ENCODE results near the gene SPECC1L. TPM values are rescaled to one million over a fixed set of nuclear protein-coding genes. Genes with fewer than 3 reads are reported as not detected.

SPECC1L gene
- total RNA-seq, 4 donors from 2014 or later, result 63.6 to 116 (median 90.1) TPM

DNA sequence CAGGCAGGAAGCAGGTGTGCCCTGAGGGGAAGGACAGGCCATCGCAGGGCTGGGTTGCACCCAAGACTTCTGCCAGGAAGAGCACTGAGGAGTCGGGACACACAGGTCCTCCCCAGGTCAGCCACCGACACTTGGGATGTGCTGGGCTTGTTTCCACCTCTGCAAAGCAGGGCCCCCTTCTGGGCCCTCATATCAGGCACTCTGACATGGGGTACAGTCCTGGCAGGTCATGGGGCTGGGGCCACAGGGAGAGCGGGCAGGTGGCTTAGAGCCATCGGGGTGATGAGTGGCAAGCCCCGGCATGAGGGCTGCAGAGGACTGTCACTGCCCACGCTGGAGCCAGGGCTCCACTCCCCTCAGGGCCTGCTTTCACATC is 148.8 kb downstream of the SPECC1L start:
- Histone ChIP-seq H3K4me3 (no peak overlapping the region), H3K9me3 (no peaks in the 10 kb centered on the region), H3K4me1 (peaks cover 30 to 50% (median 38%) of the 10 kb centered on the region in 4 donors), H3K36me3 (peaks cover 22 to 42% (median 32%) of the 10 kb centered on the region in 4 donors), H3K27me3 (peaks cover 0 to 24% (median 4%) of the 10 kb centered on the region in 4 donors), H3K27ac (replicated peaks in 1 of 4) (no peak overlapping the region)
- DNase-seq (ENCODE audit: extremely low spot score), result no peak
- intact Hi-C loops (cut with DNase I), result no loop called here
- no peak for TF ChIP-seq POLR2AphosphoS5 (IDR thresholded peaks at IDR 0.05)
- TF ChIP-seq, protein P1, sequence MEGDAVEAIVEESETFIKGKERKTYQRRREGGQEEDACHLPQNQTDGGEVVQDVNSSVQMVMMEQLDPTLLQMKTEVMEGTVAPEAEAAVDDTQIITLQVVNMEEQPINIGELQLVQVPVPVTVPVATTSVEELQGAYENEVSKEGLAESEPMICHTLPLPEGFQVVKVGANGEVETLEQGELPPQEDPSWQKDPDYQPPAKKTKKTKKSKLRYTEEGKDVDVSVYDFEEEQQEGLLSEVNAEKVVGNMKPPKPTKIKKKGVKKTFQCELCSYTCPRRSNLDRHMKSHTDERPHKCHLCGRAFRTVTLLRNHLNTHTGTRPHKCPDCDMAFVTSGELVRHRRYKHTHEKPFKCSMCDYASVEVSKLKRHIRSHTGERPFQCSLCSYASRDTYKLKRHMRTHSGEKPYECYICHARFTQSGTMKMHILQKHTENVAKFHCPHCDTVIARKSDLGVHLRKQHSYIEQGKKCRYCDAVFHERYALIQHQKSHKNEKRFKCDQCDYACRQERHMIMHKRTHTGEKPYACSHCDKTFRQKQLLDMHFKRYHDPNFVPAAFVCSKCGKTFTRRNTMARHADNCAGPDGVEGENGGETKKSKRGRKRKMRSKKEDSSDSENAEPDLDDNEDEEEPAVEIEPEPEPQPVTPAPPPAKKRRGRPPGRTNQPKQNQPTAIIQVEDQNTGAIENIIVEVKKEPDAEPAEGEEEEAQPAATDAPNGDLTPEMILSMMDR (IDR thresholded peaks at IDR 0.05), result no peak
- TF ChIP-seq EP300 (IDR thresholded peaks at IDR 0.05), result no peak
- TF ChIP-seq POLR2A (IDR thresholded peaks at IDR 0.05; ENCODE audit: low read depth), result no peak
- WGBS, result no CpG with 5 or more reads among the region's 7 CpGs

DNA sequence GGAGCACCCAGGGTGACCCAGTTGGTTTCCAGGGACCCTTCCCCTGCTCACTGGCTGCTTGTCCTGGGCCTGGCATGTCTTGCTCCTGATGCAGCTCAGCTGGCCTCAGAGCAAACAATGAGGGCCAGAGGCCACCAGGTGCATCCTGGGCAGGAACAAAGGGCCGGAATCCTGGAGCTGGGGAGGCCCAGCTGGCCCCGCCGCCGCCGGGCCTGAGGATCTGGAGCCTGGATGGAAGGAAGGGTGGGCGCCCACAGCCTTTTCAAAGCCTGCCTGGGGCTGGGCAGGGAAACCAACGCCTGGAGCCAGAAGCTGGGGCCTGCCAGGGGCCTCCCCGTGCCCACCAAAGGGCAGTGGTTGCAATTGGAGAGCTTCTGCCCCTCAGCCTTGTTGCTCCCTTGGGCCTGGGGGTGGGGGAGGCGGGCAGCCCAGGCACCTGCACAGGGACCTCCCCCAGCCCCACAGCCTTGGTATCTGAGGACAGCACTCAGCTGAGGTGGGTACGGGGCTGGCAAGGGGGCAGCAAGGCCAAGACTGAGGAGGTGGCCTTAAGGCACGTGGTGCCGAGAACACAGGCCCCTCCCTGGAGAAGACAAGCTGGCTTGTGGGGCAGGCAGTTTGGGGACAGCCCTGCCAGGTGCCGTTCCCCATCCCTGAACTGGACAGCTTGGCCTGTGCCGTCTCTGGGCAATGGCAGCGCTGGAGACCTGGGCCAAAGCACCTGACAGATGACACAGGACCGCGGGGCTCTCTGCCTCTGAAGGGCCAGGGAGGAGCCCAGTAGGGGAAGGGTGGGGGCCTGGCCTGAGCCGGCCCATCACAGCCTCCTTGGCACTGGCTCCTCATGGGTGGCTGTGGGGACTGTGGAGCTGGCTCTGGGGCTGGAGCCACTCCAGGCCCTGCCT is 149.7 kb downstream of the SPECC1L start:
- DNase-seq (ENCODE audit: extremely low spot score), result no peak
- intact Hi-C loops (cut with DNase I), result loop anchor here (5.0 kb wide), 1 partner anchor 102 kb away; no protein-coding TSS in a partner anchor
- H3K36me3 ChIP-seq, result peaks cover 13 to 34% (median 24%) of the 10 kb centered on the region in 4 donors
- no peaks in the 10 kb centered on the region for H3K9me3 ChIP-seq
- H3K27me3 ChIP-seq, result peaks cover 0 to 33% (median 7%) of the 10 kb centered on the region in 4 donors
- peaks cover 32 to 54% (median 44%) of the 10 kb centered on the region in 4 donors for H3K4me1 ChIP-seq
- TF ChIP-seq POLR2AphosphoS5 (IDR thresholded peaks at IDR 0.05), result peak; percentile 56
- TF ChIP-seq, protein P1 (IDR thresholded peaks at IDR 0.05), result no peak
- H3K4me3 ChIP-seq, result no peak overlapping the region
- 63% methylated on average over 6 of the region's 18 CpGs for WGBS
- no peak overlapping the region for H3K27ac ChIP-seq (replicated peaks in 1 of 4)

DNA sequence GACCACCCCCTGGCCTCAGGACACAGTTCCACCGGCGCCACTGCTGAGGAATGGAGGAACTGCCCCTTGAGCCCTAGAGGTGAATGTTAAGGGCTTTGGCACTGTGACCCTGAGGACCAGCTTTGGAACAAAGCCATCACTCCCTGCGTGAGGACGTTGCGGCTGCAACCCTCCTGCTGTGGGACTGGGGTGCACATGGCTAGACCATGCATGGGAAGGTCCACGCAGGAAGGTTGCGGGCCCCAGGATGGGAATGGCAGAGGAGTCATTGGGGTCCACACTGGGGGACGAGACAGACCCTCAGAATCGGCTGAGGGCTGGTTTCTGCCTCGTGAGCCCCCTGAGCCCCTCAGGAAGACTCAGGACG is 150.3 kb downstream of the SPECC1L start:
- Histone ChIP-seq H3K27ac (replicated peaks in 1 of 4) (no peak overlapping the region), H3K27me3 (peaks cover 0 to 34% (median 7%) of the 10 kb centered on the region in 4 donors), H3K4me3 (no peak overlapping the region), H3K4me1 (peaks cover 32 to 54% (median 44%) of the 10 kb centered on the region in 4 donors), H3K9me3 (no peaks in the 10 kb centered on the region), H3K36me3 (peaks cover 7 to 27% (median 17%) of the 10 kb centered on the region in 4 donors)
- WGBS, result 80% methylated on average over 4 of the region's 11 CpGs
- no peak for DNase-seq (ENCODE audit: extremely low spot score)
- TF ChIP-seq EP300 (IDR thresholded peaks at IDR 0.05), result no peak
- no peak for TF ChIP-seq POLR2AphosphoS5 (IDR thresholded peaks at IDR 0.05)
- TF ChIP-seq, protein P1 (IDR thresholded peaks at IDR 0.05), result no peak
- no peak for TF ChIP-seq POLR2A (IDR thresholded peaks at IDR 0.05; ENCODE audit: low read depth)
- intact Hi-C loops (cut with DNase I), result loop anchor here (5.0 kb wide), 1 partner anchor 101 kb away; no protein-coding TSS in a partner anchor

DNA sequence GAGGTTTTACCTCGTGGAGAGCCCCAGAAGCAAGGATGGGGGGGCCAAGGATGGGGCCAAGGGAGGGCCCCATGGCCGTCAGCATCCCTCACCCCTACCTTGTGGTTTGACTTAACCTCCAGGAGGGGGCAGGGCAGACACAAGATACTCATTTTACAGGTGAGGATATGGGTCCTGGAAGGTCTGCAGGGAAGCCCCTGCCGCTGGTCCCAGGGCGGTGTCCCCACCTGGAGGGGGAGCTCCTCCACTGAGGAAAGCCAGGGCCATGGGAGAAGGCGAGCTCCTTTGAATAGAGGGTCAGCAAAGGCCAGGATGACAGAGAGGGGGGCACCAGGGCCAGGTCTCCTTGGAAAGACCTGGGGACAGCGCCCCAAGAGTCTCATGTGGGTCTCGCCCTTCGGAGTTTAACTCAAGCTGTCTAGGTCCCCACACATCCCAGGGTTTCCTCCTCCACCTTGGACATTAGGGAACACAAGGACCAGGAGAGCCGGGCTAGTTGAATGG is 150.8 kb downstream of the SPECC1L start:
- intact Hi-C loops (cut with DNase I), result loop anchor here (5.0 kb wide), 1 partner anchor 101 kb away; no protein-coding TSS in a partner anchor
- TF ChIP-seq, protein P1 (IDR thresholded peaks at IDR 0.05), result peak in 1 of 3 experiments; percentile 7
- TF ChIP-seq EP300 (IDR thresholded peaks at IDR 0.05), result no peak
- H3K27ac ChIP-seq (replicated peaks in 1 of 4), result no peak overlapping the region
- 47% methylated on average over 8 of the region's 9 CpGs for WGBS
- no peaks in the 10 kb centered on the region for H3K9me3 ChIP-seq
- peaks cover 32 to 54% (median 44%) of the 10 kb centered on the region in 4 donors for H3K4me1 ChIP-seq
- peaks cover 0 to 34% (median 7%) of the 10 kb centered on the region in 4 donors for H3K27me3 ChIP-seq
- H3K4me3 ChIP-seq, result no peak overlapping the region
- no peak for DNase-seq (ENCODE audit: extremely low spot score)
- peaks cover 1 to 22% (median 12%) of the 10 kb centered on the region in 4 donors for H3K36me3 ChIP-seq
